GM10248 (cell line): Measurements from ENCODE around the gene STARD10.

Experiments used
- CTCF ChIA-PET: fragments of 300-600 bp; sonication (Branson Sonifier 250); formaldehyde crosslinking; extraction: SDS; loops from one replicate; lab custom pipeline; 2021; ENCODE audit warnings: antibody characterized with exemption; lab: Yijun Ruan, JAX
- POLR2A ChIA-PET: fragments of 350-650 bp; sonication (Branson Sonifier 250); formaldehyde crosslinking; extraction: SDS; loops from one replicate; lab custom pipeline; 2020; ENCODE audit warnings: antibody characterized with exemption; lab: Yijun Ruan, JAX
- DNase-seq: peaks from one replicate; pipeline ENCODE4 v3.0.0; 2012; ENCODE audit errors: extremely low spot score
- CTCF ChIP-seq: IDR thresholded peaks from 2 replicates; pipeline ENCODE4 v1.5.1; 2012; ENCODE audit warnings: mild to moderate bottlenecking, low read depth; ENCODE audit errors: extremely low read depth, missing control alignments, control extremely low read depth

STARD10 gene

DNA sequence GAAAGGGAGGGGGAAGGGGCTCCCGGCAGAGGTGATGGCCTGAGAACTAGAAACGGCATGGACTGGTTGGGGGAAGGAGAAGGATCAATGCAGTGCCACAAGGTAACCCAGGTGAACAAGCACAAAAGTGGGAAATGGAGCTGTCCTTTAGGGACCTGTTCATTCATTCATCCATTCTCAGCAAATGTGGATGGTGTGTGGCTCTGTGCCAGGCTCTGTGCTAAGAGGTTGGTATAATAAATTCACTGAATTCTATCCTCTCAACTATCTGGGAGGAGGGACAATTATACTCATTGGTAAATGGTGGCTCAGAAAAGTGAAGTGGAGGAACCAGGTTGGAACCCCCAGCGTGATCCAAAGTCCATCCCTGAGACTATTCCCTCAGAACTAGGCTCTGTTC, 23.0 kb downstream of the STARD10 start:
- ChIA-PET POLR2A (no interaction called here), CTCF (interaction anchor here (0.8 to 2.6 kb wide), 5 partner anchors 10 to 46 kb away, joined by 3 to 10 read pairs (median 4); no protein-coding TSS in a partner anchor)
- DNase-seq, result no peak
- TF ChIP-seq CTCF, result no peak

DNA sequence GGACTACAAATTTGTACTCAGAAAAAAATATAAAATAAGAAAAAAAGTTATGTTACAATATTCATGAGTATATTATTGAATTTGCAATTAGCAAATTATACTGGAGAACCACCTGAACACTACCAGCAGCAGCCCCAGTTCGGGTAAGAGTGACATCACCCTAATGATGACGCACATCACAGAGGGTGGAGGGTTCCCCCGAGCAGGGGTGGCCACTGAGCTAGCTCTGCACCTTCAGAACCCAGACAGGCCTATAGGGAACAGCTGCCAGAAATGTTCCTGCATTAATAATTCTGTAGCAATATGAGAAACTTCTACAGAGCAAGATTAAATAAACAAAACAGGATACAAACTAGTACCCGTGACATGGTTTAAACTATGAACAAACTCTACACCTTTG, 24.2 kb downstream of the STARD10 start:
- POLR2A ChIA-PET, result no interaction called here
- CTCF ChIA-PET, result interaction anchor here (1.0 to 2.6 kb wide), 3 partner anchors 23 to 44 kb away, joined by 3 to 10 read pairs (median 4); no protein-coding TSS in a partner anchor
- no peak for TF ChIP-seq CTCF
- DNase-seq, result no peak

DNA sequence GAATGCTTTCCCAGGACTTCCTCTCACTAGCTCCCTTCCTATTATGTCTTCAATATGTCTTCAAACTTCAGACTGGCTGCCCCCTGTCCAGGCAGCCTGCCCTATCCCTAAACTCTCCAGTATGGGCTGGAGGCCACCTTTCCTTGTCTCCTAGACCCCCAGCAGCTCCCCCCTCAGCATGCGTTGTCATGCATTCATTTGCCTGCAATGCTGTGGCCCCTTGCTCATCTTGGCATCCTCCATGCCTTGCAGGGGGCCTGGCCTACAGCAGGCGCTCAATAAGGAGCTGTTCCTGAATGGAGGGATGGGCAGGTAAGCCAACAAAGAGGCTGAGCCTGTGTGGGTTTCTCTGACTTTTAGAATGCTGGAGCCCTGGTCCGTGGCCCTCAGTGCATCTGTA, 25.3 kb downstream of the STARD10 start:
- TF ChIP-seq CTCF, result no peak
- no peak for DNase-seq
- CTCF ChIA-PET, result interaction anchor here (0.7 to 2.1 kb wide), 4 partner anchors 19 to 44 kb away, joined by 3 to 8 read pairs (median 6); partner anchors contain the start of gene STARD10
- POLR2A ChIA-PET, result no interaction called here

- ChIA-PET POLR2A (interaction anchor here (1.3 kb wide), 1 partner anchor 22 kb away, joined by 3 read pairs; no protein-coding TSS in a partner anchor), CTCF (interaction anchor here (0.8 to 2.1 kb wide), 6 partner anchors 11 to 43 kb away, joined by 3 to 8 read pairs (median 4); partner anchors contain the start of gene STARD10)
- no peak for TF ChIP-seq CTCF
- no peak for DNase-seq
Observed at GRCh38 chr11:72767203-72768062, 26.4 kb downstream of the STARD10 start.

- TF ChIP-seq CTCF, result no peak
- CTCF ChIA-PET, result interaction anchor here (0.6 to 2.0 kb wide), 4 partner anchors 13 to 43 kb away, joined by 3 to 8 read pairs (median 4); partner anchors contain the start of gene STARD10
- POLR2A ChIA-PET, result no interaction called here
- no peak for DNase-seq
Observed at GRCh38 chr11:72766152-72766902, 27.5 kb downstream of the STARD10 start.

DNA sequence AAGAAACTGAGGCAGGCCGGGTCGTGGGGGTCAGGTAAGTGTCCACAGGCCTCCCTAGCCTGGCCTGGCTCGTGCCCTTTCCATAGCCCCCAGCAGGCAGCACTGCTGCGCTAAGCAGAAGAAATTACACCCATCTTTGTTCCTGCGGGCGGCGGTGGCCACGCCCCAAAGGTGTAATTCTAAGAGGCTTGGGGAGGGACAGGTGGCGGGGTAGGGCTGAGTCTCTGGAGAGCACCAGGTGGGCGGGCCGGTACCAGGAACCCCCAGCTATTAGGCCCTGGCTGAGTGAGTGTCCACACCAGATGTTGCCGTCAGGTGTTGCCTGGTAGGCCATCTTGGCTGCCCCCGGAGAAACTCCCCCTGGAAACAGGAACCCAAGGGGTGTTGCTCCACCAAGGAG, 29.3 kb downstream of the STARD10 start:
- DNase-seq, result no peak
- ChIA-PET POLR2A (no interaction called here), CTCF (interaction anchor here (0.8 kb wide), 1 partner anchor 28 kb away, joined by 3 read pairs; no protein-coding TSS in a partner anchor)
- no peak for TF ChIP-seq CTCF
